Measurements from ENCODE around the gene TCERG1.

TCERG1 gene

DNA sequence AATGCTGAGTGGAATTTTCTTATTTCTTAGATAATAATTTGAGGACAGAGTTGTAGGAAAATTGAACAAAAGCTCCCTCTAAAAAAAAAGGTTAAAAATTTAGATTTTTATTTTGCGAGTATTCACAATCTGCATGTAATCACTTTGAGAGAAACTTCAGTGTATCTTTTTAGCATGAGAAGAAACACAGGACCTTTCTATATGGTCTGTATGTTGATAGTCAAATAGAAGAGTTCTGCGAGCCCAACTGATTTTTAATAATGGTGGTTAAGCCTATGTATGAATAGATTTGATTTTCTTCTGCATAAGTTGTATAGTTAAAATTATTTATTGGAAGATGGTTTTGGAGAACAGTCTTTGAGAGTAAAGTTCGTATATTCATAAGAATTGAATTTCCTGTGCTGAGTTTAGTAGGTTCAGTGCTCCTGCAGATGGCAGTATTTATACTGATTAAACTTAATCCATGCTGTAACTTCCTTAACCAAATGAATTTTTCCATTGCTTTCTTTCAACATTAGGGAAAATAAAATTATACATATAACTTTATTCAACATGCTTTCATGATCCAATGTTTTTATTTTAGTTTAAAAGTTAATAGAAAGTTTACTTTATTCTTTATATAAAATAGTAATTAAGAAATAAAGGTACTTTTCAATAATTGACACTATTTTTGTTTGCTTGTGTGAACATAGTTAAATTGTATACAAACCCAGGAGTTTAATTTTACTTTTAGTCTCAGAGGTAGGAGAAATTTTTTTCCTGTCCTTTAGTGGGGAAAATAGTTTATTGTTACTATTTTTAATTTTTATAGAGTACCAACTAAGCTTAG lies 19.6 kb downstream of the TCERG1 start:
- DNase-seq (ENCODE audit: extremely low read depth, low read depth), result no peak
- TF ChIP-seq, protein P1, sequence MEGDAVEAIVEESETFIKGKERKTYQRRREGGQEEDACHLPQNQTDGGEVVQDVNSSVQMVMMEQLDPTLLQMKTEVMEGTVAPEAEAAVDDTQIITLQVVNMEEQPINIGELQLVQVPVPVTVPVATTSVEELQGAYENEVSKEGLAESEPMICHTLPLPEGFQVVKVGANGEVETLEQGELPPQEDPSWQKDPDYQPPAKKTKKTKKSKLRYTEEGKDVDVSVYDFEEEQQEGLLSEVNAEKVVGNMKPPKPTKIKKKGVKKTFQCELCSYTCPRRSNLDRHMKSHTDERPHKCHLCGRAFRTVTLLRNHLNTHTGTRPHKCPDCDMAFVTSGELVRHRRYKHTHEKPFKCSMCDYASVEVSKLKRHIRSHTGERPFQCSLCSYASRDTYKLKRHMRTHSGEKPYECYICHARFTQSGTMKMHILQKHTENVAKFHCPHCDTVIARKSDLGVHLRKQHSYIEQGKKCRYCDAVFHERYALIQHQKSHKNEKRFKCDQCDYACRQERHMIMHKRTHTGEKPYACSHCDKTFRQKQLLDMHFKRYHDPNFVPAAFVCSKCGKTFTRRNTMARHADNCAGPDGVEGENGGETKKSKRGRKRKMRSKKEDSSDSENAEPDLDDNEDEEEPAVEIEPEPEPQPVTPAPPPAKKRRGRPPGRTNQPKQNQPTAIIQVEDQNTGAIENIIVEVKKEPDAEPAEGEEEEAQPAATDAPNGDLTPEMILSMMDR (IDR thresholded peaks at IDR 0.05; ENCODE audit: low read depth, low read length, missing control alignments), result peak; percentile 18
- H3K4me3 ChIP-seq (replicated peaks; ENCODE audit: low read depth, low read length), result no peak overlapping the region

DNA sequence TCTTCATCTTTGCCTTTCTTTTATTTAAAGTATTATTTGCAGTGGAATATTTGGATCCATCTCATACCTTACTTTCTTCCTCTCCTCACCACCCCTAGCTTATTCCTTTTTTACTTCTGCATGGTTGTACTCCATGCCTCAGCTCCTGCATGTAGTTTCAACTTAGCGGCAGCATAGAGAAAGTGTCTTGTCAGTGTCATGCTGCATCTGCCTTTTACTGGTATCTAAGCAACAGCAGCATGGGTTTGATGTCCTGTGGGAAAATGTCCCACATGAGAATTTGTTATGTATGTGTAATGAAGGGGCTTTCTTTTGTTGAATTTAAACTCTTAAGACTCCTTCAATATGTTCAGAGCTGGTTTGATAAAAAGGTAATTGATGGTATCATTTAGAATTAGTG lies 20.6 kb downstream of the TCERG1 start:
- TF ChIP-seq, protein P1 (IDR thresholded peaks at IDR 0.05; ENCODE audit: low read depth, low read length, missing control alignments), result no peak
- H3K4me3 ChIP-seq (replicated peaks; ENCODE audit: low read depth, low read length), result no peak overlapping the region
- no peak for DNase-seq (ENCODE audit: extremely low read depth, low read depth)

DNA sequence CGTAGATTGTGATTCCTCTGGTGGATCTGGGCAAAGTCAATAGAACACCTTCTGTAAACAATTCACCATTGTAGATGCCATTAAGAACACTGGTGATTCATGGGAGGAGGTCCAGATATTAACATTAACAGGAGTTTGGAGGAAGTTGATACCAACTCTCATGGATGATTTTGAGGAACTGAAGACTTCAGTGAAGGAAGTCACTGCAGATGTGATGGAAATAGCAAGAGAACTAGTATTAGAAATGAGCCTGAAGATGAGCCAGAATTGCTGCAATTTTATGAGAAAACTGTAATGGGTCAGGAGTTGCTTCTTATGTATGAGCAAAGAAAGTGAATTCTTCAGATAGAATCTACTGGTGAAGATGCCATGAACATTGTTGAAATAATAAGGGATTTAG lies 26.9 kb downstream of the TCERG1 start:
- TF ChIP-seq, protein P1 (IDR thresholded peaks at IDR 0.05; ENCODE audit: low read depth, low read length, missing control alignments), result no peak
- no peak for DNase-seq (ENCODE audit: extremely low read depth, low read depth)
- no peak overlapping the region for H3K4me3 ChIP-seq (replicated peaks; ENCODE audit: low read depth, low read length)

DNA sequence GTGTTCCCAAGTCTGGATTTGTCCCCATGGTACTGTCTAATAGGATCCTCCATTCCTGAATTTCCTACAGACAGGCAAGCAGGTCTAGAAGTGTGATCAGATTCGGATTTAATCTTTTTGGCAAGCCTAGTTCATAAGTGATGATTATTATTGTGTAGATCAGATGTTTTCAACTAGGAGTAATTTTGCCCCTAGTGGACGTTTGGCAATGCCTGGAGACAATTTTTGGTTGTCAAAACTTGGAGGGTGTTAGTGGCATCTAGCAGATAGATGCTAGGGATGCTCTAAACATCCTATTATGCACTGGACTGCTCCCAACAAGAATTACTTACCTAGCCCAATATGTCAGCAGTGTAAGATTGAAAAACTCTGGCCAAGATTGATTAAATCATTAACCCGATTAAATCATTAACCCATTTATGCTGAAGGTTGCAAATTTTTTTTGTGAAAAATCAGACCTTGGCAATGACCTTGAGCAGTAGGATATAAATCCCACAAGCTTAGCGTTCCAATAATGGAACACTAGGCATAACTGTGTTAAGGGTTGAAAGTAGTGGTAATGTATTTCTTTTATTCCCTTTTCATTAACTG lies 28.2 kb downstream of the TCERG1 start:
- no peak for DNase-seq (ENCODE audit: extremely low read depth, low read depth)
- TF ChIP-seq, protein P1 (IDR thresholded peaks at IDR 0.05; ENCODE audit: low read depth, low read length, missing control alignments), result peak; percentile 38
- no peak overlapping the region for H3K4me3 ChIP-seq (replicated peaks; ENCODE audit: low read depth, low read length)

DNA sequence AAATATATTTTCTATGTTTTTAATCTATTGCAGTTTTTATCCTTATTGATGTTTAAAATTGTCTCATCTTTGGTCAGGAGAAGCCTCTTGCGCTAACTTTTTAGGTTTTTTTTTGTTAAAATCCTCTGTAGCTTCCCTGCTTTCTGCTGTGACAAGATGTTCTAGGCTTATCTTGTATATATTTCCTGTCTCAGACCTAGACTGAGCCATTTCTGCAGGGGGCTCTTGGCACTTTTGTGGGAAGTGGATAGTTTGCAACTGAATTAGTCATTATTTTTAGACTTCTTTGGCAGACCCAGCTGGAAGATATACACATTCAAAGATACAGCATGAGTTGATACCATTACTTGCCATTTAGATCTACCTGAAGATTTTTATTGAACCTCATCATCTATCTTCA lies 28.8 kb downstream of the TCERG1 start:
- TF ChIP-seq, protein P1 (IDR thresholded peaks at IDR 0.05; ENCODE audit: low read depth, low read length, missing control alignments), result no peak
- no peak overlapping the region for H3K4me3 ChIP-seq (replicated peaks; ENCODE audit: low read depth, low read length)
- DNase-seq (ENCODE audit: extremely low read depth, low read depth), result no peak

DNA sequence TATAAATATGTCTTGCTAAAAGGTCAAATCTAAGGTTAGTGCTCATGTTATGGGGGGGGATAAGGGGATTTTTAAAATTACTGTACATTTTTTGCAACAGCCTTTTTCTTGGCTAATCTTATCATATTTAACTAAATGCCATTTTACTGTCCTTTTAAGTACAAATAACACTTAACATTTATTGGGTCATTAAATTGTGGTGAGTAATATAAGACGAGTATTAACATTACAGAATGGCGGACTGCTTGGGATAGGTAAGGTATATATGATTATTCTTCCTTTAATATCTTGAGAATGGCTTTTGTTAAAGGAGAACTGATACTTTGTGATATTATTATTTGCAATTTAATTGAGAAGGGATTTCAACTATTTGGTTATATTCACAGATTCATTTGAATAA lies 35.6 kb downstream of the TCERG1 start:
- TF ChIP-seq, protein P1 (IDR thresholded peaks at IDR 0.05; ENCODE audit: low read depth, low read length, missing control alignments), result no peak
- DNase-seq (ENCODE audit: extremely low read depth, low read depth), result no peak
- no peak overlapping the region for H3K4me3 ChIP-seq (replicated peaks; ENCODE audit: low read depth, low read length)

Measured in HFF-Myc (cell line).